WERI-Rb-1 (cell line): ENCODE results near the gene TNS1.
"Not testable (repeated sequence)": the region's sequence is repeated elsewhere in the genome, so short reads cannot be mapped to it uniquely, and the experiment has no call there.

Source experiments
- DNase-seq: peaks from one replicate; pipeline ENCODE4 v3.0.0-alpha.2; 2020
- H3K27ac ChIP-seq: fragments of 250-450 bp; sonication (Bioruptor Pico); 2 replicates; pipeline ENCODE4 v1.5.1; 2020; ENCODE audit warnings: mild to moderate bottlenecking, moderate library complexity
- H3K27me3 ChIP-seq: fragments of 250-450 bp; sonication (Bioruptor Pico); 2 replicates; pipeline ENCODE4 v1.5.1; 2021; ENCODE audit warnings: mild to moderate bottlenecking, low read depth, moderate library complexity; ENCODE audit not compliant: insufficient read depth, severe bottlenecking
- H3K36me3 ChIP-seq: fragments of 250-450 bp; sonication (Bioruptor Pico); 2 replicates; pipeline ENCODE4 v1.5.1; 2020; ENCODE audit warnings: mild to moderate bottlenecking, moderate library complexity
- H3K4me3 ChIP-seq: 2 replicates; pipeline ENCODE4 v1.5.1; 2011; ENCODE audit warnings: low read depth, mild to moderate bottlenecking, control low read depth, low read length
- H3K9me3 ChIP-seq: fragments of 250-450 bp; sonication (Bioruptor Pico); 2 replicates; pipeline ENCODE4 v1.5.1; 2021; ENCODE audit warnings: mild to moderate bottlenecking, moderate library complexity; ENCODE audit not compliant: severe bottlenecking
- TF ChIP-seq, protein P1 (sequence below): IDR thresholded peaks from 2 replicates; pipeline ENCODE4 v1.5.1; 2011; ENCODE audit warnings: low read depth, mild to moderate bottlenecking, control low read depth, inconsistent platforms, low read length

The TNS1 gene

DNA sequence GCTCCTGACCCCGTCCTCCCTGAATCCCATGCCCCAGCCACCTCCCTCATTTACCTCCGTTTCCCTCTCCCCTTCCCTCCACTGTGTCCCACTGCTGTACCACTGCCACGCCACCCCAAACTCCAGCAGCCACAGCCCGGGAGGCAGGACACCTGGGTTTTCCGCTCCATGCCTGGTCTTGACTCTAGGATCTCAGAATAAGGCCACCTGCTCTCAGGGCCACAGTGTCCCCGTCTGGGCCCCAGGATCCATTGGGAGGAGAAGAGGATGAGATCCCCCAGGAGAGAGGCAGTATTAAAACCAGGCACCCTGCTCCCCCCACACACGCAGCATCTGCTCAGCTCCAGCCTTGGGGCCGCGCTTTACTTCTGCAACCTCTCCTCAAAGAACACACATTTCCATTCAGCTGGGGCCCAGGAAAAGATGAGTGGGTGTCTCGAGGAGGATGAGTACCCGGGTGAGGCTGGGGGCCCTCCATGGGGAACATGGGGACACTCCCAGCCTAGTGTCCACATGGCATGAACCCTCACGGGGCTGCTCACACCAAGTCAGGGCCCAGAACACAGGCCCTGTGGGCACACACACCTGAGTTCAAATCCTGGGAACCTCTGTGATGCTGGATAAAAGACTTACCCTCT lies 32.8 kb upstream of the TNS1 start:
- Histone ChIP-seq H3K27ac (no peak overlapping the region), H3K9me3 (no peaks in the 10 kb centered on the region), H3K4me3 (no peak overlapping the region), H3K36me3 (no peaks in the 10 kb centered on the region), H3K27me3 (peaks cover 5% of the 10 kb centered on the region)
- DNase-seq = no peak
- TF ChIP-seq, protein P1, sequence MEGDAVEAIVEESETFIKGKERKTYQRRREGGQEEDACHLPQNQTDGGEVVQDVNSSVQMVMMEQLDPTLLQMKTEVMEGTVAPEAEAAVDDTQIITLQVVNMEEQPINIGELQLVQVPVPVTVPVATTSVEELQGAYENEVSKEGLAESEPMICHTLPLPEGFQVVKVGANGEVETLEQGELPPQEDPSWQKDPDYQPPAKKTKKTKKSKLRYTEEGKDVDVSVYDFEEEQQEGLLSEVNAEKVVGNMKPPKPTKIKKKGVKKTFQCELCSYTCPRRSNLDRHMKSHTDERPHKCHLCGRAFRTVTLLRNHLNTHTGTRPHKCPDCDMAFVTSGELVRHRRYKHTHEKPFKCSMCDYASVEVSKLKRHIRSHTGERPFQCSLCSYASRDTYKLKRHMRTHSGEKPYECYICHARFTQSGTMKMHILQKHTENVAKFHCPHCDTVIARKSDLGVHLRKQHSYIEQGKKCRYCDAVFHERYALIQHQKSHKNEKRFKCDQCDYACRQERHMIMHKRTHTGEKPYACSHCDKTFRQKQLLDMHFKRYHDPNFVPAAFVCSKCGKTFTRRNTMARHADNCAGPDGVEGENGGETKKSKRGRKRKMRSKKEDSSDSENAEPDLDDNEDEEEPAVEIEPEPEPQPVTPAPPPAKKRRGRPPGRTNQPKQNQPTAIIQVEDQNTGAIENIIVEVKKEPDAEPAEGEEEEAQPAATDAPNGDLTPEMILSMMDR = no peak

DNA sequence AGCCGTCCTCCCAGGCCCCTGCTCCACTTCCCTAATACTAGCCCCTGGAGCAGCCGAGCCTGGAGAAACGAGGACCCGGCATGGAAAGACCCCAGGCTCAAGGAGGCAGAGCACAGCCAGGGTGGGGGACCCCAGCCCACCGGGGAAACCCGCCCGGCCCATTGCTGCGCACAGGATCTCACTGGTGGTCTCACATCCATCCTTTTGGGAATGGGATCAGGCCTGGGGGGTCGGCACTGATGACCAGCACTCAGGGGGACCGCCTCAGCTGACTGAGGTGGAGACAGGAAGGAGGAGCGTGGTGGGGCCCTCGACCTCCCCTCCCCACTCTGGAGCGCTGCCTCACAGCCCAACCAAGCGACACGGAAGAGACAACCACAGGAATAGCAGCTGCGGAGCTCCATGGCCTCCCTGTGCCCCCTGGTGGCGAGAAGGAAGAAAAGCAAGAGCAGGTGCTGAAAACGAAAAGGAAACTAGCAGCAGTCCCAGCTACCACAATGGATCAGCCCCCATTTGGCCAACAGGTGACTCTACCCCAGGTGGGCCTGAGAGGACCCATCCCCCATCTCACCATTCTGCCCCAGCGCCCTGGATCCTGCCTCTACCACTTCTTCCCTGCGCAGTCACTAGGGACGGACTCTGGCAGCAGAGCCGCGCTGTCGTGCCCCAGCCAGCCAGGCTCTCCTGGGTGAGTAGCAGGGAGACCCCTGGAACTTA lies 31.9 kb upstream of the TNS1 start:
- not testable (repeated sequence) for H3K36me3 ChIP-seq, H3K27me3 ChIP-seq, H3K4me3 ChIP-seq, H3K27ac ChIP-seq, H3K9me3 ChIP-seq
- TF ChIP-seq, protein P1 = peak; percentile 72
- DNase-seq = peak; percentile 59

DNA sequence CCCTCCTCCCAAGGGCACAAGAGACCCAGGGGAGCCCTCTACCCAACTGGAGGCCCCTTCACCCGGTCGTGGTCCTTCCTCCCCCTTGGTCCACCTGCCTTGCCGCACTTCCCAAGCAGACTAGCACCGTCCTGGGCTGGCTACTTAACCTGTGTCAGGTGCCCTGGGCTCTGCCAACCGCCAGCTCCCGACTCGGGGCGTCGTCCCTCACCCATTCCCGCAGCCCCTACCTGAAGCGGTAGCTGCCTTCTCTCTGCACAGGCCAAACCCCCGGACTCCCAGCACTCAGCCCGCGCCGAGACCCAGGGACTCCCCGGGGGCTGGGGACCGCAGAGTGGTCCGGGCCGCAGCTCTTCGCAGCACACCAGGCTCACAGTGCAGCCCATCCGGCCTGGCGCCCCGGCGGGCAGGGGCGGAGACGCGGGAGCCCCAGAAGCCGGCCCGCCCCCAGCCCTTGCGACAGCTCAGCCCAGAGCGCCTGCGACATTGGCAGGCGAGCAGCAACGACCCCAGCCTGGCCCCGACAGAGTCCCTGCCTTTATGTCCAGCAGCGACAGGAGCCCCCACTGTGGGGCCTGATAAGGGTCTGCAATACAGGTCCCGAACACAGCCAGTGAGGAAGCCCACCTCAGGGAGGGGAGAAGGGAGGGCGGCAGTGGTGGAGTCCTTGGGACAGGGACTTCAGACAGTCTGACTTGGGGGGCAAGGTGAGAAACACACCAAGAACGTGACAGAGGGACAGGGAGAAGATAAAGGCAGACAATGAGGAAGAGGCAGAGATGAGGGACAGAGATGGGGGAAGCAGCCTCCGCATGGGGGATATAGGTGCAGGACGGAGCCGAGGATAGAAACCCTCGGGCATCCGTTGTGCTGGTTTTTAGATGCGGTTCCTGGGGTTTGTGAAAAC lies 31.0 kb upstream of the TNS1 start:
- no peaks in the 10 kb centered on the region for H3K9me3 ChIP-seq
- H3K4me3 ChIP-seq = no peak overlapping the region
- TF ChIP-seq, protein P1 = no peak
- no peak for DNase-seq
- H3K27ac ChIP-seq = no peak overlapping the region
- peaks cover 5% of the 10 kb centered on the region for H3K27me3 ChIP-seq
- H3K36me3 ChIP-seq = no peaks in the 10 kb centered on the region

DNA sequence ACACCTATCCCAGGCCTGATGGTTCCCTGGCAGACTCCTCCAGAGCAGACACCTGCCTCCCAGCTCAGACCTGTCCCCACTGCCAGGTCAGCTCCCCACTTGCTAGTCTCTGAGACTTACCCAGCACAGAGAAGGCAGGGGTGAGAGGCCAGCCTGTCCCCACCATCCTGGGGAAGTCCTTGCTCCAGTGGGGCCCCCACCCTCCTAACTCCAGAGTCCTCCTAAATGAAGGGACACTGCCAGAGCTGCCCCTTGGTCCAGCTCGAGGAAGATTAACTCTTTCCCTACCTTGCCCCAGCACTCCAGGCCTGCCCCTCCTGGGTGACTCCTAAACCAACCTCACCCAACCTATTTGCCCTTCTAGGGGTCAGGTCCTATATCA lies 30.4 kb upstream of the TNS1 start:
- no peak for DNase-seq
- H3K9me3 ChIP-seq = no peaks in the 10 kb centered on the region
- TF ChIP-seq, protein P1 = no peak
- no peak overlapping the region for H3K27ac ChIP-seq
- H3K36me3 ChIP-seq = no peaks in the 10 kb centered on the region
- no peak overlapping the region for H3K4me3 ChIP-seq
- peaks cover 5% of the 10 kb centered on the region for H3K27me3 ChIP-seq

DNA sequence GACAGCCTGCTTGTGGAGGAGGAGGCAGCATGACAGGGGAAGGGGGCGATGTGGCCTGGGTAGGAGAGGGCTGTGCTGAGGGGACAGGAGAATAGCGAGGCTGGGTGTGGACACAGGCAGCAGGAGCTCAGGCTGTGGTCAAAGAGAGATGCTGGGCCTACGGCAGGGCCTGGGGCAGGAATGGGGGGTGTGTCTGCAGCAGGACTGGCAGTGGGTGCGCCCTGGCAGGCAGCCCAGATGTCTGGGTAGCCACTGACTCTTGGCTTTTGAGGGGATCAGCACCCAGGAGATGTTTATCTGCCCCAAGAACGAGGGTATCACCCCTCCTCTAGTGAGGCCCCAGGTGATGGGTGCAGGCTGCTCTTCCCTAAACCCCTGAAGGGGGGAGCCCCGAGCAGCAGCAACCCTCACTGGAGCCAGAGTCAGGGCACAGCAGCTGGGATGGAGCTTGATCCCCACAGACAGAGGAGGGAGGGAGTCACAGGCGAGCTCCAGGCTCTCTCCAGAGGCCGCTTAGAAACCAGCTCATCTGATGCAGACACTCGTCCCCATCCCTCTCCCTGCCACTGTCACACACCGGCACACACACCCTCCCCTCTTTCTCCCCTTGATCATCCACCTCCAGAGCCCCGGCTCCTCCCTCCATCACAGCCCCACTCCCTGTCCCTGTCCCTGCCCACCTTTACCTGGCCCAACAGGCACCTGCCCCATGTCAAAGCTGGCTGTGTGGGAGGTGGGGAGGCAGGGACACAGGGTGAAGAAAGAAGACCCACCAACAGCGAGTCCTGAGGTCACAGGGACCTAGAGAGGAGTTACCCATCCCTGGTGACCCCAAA lies 29.8 kb upstream of the TNS1 start:
- Histone ChIP-seq H3K36me3 (no peaks in the 10 kb centered on the region), H3K27ac (no peak overlapping the region)
- no peak for DNase-seq

More for the DNA sequence above, 29.8 kb upstream of the TNS1 start:
- Histone ChIP-seq H3K9me3 (no peaks in the 10 kb centered on the region), H3K27me3 (no peaks in the 10 kb centered on the region), H3K4me3 (no peak overlapping the region)
- TF ChIP-seq, protein P1 = no peak
